ENCODE measurements around the gene C14orf119. TPM values are rescaled to one million over a fixed set of nuclear protein-coding genes. Genes with fewer than 3 reads are reported as not detected.
A peak's percentile ranks its signal among the peaks of the same experiment; 100 is the strongest.

The C14orf119 gene
- total and polyA plus RNA-seq, 7 experiments from 2014 or later, result 6.0 to 169 (median 45.0) TPM

DNA sequence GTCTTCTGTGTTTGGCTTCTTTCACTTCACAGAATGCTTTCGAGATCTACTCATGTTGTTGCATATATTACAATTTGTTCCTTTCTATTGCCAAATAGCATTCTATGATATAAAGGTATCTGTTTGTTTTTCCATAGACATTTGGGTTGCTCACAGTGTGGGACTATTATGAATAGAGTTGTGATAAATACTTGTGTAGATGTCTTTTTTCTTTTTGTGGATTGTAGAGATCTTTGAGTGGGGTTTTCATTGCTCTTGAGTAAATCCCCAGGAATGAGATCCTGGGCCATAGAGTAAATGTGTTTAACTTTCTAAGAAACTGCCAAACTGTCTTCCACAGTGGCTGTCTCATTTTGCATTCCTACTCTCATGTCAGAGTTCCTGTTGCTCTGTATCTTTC lies 48.6 kb downstream of the C14orf119 start:
- Mint-ChIP-seq H3K36me3 (peaks cover 0 to 7% (median 0%) of the 10 kb centered on the region in 5 donors), H3K27ac (no peak overlapping the region), H3K9me3 (no peaks in the 10 kb centered on the region), H3K4me1 (peaks cover 0 to 6% (median 0%) of the 10 kb centered on the region in 7 donors), H3K4me3 (no peak overlapping the region), H3K27me3 (peaks cover 0 to 18% (median 6%) of the 10 kb centered on the region in 5 donors)
- no peaks in the 10 kb centered on the region for H3K27me3 ChIP-seq (ENCODE audit: control insufficient read depth in 2 of 2, insufficient read depth in 2 of 2, low read length in 2 of 2)
- CTCF ChIA-PET, result interaction anchor here (0.5 to 1.7 kb wide), 2 partner anchors 24 to 42 kb away, joined by 3 to 9 read pairs; no protein-coding TSS in a partner anchor
- intact Hi-C loops (cut with micrococcal nuclease), result no loop called here
- no peak for ATAC-seq
- no peaks in the 10 kb centered on the region for H3K36me3 ChIP-seq (ENCODE audit: control insufficient read depth in 2 of 3, insufficient read depth in 3 of 3, low read length in 3 of 3)
- POLR2A ChIA-PET, result no interaction called here
- H3K27ac ChIP-seq (ENCODE audit: low read depth, low read length), result no peak overlapping the region
- H3K9me3 ChIP-seq (ENCODE audit: control insufficient read depth in 2 of 3, low read length in 3 of 3), result no peaks in the 10 kb centered on the region
- no peak for DNase-seq
- H3K4me1 ChIP-seq (ENCODE audit: control insufficient read depth in 2 of 2, insufficient read depth in 2 of 2, low read length in 2 of 2), result no peaks in the 10 kb centered on the region
- no peak overlapping the region for H3K4me3 ChIP-seq (ENCODE audit: low read length)

DNA sequence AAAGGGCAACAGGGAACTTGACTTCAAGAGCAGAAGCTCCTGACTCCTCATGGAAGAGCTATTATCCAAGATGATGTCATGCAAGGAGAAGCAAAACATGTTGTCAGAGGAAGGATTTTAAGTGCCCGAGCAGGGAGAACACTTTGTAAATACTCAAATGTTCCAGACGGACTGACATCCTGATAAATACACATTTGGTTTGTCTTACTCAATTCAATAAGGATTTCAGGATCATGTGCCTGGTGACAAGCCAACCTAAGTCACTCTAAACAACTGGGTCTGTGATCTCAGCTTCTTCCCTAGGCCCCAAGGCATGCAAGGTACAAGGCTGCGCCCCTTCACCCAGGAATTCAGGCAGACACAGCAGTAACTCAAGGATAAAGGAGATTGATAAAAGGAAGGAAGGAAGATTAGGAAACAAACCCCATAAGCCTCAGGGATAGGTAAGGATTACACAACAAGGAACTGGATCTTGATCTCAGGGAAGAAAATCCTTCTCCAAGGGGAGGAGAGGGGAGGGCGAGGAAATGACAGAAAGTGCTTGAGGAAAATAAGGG lies 50.6 kb downstream of the C14orf119 start:
- Histone ChIP-seq H3K27ac (ENCODE audit: low read depth, low read length) (no peak overlapping the region), H3K4me1 (ENCODE audit: control insufficient read depth in 2 of 2, insufficient read depth in 2 of 2, low read length in 2 of 2) (no peaks in the 10 kb centered on the region), H3K9me3 (ENCODE audit: control insufficient read depth in 2 of 3, low read length in 3 of 3) (no peaks in the 10 kb centered on the region), H3K4me3 (ENCODE audit: low read length) (no peak overlapping the region), H3K27me3 (ENCODE audit: control insufficient read depth in 2 of 2, insufficient read depth in 2 of 2, low read length in 2 of 2) (no peaks in the 10 kb centered on the region), H3K36me3 (ENCODE audit: control insufficient read depth in 2 of 3, insufficient read depth in 3 of 3, low read length in 3 of 3) (no peaks in the 10 kb centered on the region)
- POLR2A ChIA-PET, result no interaction called here
- H3K36me3 Mint-ChIP-seq, result peaks cover 0 to 11% (median 3%) of the 10 kb centered on the region in 5 donors
- no peak for DNase-seq
- ATAC-seq, result no peak
- CTCF ChIA-PET, result no interaction called here
- intact Hi-C loops (cut with micrococcal nuclease), result no loop called here
- peaks cover 0 to 15% (median 11%) of the 10 kb centered on the region in 5 donors for H3K27me3 Mint-ChIP-seq
- no peaks in the 10 kb centered on the region for H3K9me3 Mint-ChIP-seq
- H3K4me3 Mint-ChIP-seq, result no peak overlapping the region
- peaks cover 0 to 6% (median 0%) of the 10 kb centered on the region in 7 donors for H3K4me1 Mint-ChIP-seq
- H3K27ac Mint-ChIP-seq, result no peak overlapping the region

- ChIA-PET CTCF (no interaction called here), POLR2A (no interaction called here)
- Histone ChIP-seq H3K4me1 (ENCODE audit: control insufficient read depth in 2 of 2, insufficient read depth in 2 of 2, low read length in 2 of 2) (no peaks in the 10 kb centered on the region), H3K36me3 (ENCODE audit: control insufficient read depth in 2 of 3, insufficient read depth in 3 of 3, low read length in 3 of 3) (no peaks in the 10 kb centered on the region), H3K27ac (ENCODE audit: low read depth, low read length) (no peak overlapping the region), H3K27me3 (ENCODE audit: control insufficient read depth in 2 of 2, insufficient read depth in 2 of 2, low read length in 2 of 2) (no peaks in the 10 kb centered on the region), H3K4me3 (ENCODE audit: low read length) (no peak overlapping the region), H3K9me3 (ENCODE audit: control insufficient read depth in 2 of 3, low read length in 3 of 3) (no peaks in the 10 kb centered on the region)
- Mint-ChIP-seq H3K4me3 (no peak overlapping the region), H3K36me3 (peaks cover 0 to 11% (median 3%) of the 10 kb centered on the region in 5 donors), H3K27me3 (peaks cover 0 to 15% (median 11%) of the 10 kb centered on the region in 5 donors), H3K9me3 (no peaks in the 10 kb centered on the region), H3K4me1 (peaks cover 0 to 6% (median 0%) of the 10 kb centered on the region in 7 donors), H3K27ac (no peak overlapping the region)
- peak; percentile 54 for ATAC-seq
- intact Hi-C loops (cut with micrococcal nuclease), result no loop called here
- no peak for DNase-seq
These were observed 51.1 kb downstream of the C14orf119 start for GRCh38 chr14:23146351-23146910.

GRCh38 chr14:23146980-23147379 lies 51.7 kb downstream of the C14orf119 start:
- intact Hi-C loops (cut with micrococcal nuclease), result no loop called here
- no peak overlapping the region for H3K27ac ChIP-seq (ENCODE audit: low read depth, low read length)
- ChIA-PET POLR2A (no interaction called here), CTCF (no interaction called here)
- H3K27ac Mint-ChIP-seq, result peak overlapping the region in 1 of 9 donors; percentile 11
- H3K27me3 ChIP-seq (ENCODE audit: control insufficient read depth in 2 of 2, insufficient read depth in 2 of 2, low read length in 2 of 2), result no peaks in the 10 kb centered on the region
- peaks cover 0 to 15% (median 11%) of the 10 kb centered on the region in 5 donors for H3K27me3 Mint-ChIP-seq
- no peaks in the 10 kb centered on the region for H3K36me3 ChIP-seq (ENCODE audit: control insufficient read depth in 2 of 3, insufficient read depth in 3 of 3, low read length in 3 of 3)
- H3K36me3 Mint-ChIP-seq, result peaks cover 0 to 11% (median 3%) of the 10 kb centered on the region in 5 donors
- no peak for ATAC-seq
- H3K4me1 ChIP-seq (ENCODE audit: control insufficient read depth in 2 of 2, insufficient read depth in 2 of 2, low read length in 2 of 2), result no peaks in the 10 kb centered on the region
- H3K9me3 Mint-ChIP-seq, result no peaks in the 10 kb centered on the region
- H3K4me3 ChIP-seq (ENCODE audit: low read length), result no peak overlapping the region
- H3K4me1 Mint-ChIP-seq, result peaks cover 0 to 6% (median 0%) of the 10 kb centered on the region in 7 donors
- H3K4me3 Mint-ChIP-seq, result no peak overlapping the region
- H3K9me3 ChIP-seq (ENCODE audit: control insufficient read depth in 2 of 3, low read length in 3 of 3), result no peaks in the 10 kb centered on the region
- no peak for DNase-seq

DNA sequence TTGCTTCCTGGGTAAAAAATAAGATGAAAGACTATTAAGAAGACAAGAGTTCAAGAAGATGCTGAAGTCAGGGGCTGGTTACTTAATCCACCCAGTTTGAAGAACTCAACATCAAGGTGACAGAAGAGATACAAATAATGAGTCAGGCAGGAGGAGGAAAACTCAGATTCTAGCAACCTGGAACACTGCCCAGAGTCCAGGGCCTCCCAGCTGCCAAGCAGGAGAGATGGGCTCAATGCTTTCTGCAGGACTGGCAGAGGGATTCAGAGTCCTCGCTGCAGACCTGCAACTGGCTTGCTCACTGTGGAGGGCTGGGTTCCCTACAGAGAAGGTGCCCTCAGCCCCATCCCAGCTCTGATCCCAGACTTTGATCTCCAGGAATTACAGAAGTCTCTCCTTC lies 52.4 kb downstream of the C14orf119 start:
- no peaks in the 10 kb centered on the region for H3K9me3 Mint-ChIP-seq
- DNase-seq, result no peak
- Histone ChIP-seq H3K4me1 (ENCODE audit: control insufficient read depth in 2 of 2, insufficient read depth in 2 of 2, low read length in 2 of 2) (no peaks in the 10 kb centered on the region), H3K27ac (ENCODE audit: low read depth, low read length) (no peak overlapping the region), H3K4me3 (ENCODE audit: low read length) (no peak overlapping the region), H3K36me3 (ENCODE audit: control insufficient read depth in 2 of 3, insufficient read depth in 3 of 3, low read length in 3 of 3) (no peaks in the 10 kb centered on the region), H3K9me3 (ENCODE audit: control insufficient read depth in 2 of 3, low read length in 3 of 3) (no peaks in the 10 kb centered on the region), H3K27me3 (ENCODE audit: control insufficient read depth in 2 of 2, insufficient read depth in 2 of 2, low read length in 2 of 2) (no peaks in the 10 kb centered on the region)
- intact Hi-C loops (cut with micrococcal nuclease), result no loop called here
- H3K4me1 Mint-ChIP-seq, result peaks cover 0 to 6% (median 0%) of the 10 kb centered on the region in 7 donors
- no peak for ATAC-seq
- peaks cover 0 to 15% (median 11%) of the 10 kb centered on the region in 5 donors for H3K27me3 Mint-ChIP-seq
- ChIA-PET CTCF (no interaction called here), POLR2A (no interaction called here)
- H3K27ac Mint-ChIP-seq, result no peak overlapping the region
- no peak overlapping the region for H3K4me3 Mint-ChIP-seq
- peaks cover 0 to 11% (median 3%) of the 10 kb centered on the region in 5 donors for H3K36me3 Mint-ChIP-seq

- no peak overlapping the region for H3K27ac ChIP-seq (ENCODE audit: low read depth, low read length)
- ChIA-PET POLR2A (no interaction called here), CTCF (interaction anchor here (1.2 kb wide), 1 partner anchor 32 kb away, joined by 3 read pairs; no protein-coding TSS in a partner anchor)
- DNase-seq (no peak), ATAC-seq (no peak)
- no peak overlapping the region for H3K4me3 ChIP-seq (ENCODE audit: low read length)
- H3K4me1 ChIP-seq (ENCODE audit: control insufficient read depth in 2 of 2, insufficient read depth in 2 of 2, low read length in 2 of 2), result peaks cover 0 to 8% of the 10 kb centered on the region in 2 donors
- no peaks in the 10 kb centered on the region for H3K9me3 ChIP-seq (ENCODE audit: control insufficient read depth in 2 of 3, low read length in 3 of 3)
- Mint-ChIP-seq H3K27ac (no peak overlapping the region), H3K4me3 (no peak overlapping the region), H3K27me3 (peaks cover 0 to 19% (median 9%) of the 10 kb centered on the region in 5 donors), H3K4me1 (peaks cover under 1 to 12% (median 8%) of the 10 kb centered on the region in 7 donors), H3K36me3 (peaks cover 0 to 11% (median 3%) of the 10 kb centered on the region in 5 donors), H3K9me3 (no peaks in the 10 kb centered on the region)
- H3K27me3 ChIP-seq (ENCODE audit: control insufficient read depth in 2 of 2, insufficient read depth in 2 of 2, low read length in 2 of 2), result no peaks in the 10 kb centered on the region
- no peaks in the 10 kb centered on the region for H3K36me3 ChIP-seq (ENCODE audit: control insufficient read depth in 2 of 3, insufficient read depth in 3 of 3, low read length in 3 of 3)
- intact Hi-C loops (cut with micrococcal nuclease), result no loop called here
These were observed 53.4 kb downstream of the C14orf119 start for GRCh38 chr14:23148591-23149249.
